SK-N-SH (cell line): ENCODE results near the gene SLC22A6. TPM values are rescaled to one million over a fixed set of nuclear protein-coding genes. Genes with fewer than 3 reads are reported as not detected.

Experiments used
- CTCF ChIA-PET: fragments of 300-600, 350-600 bp; formaldehyde crosslinking; extraction: SDS; loops from one replicate; lab custom pipeline; 2021; lab: Yijun Ruan, JAX
- POLR2A ChIA-PET: fragments of 350-600 bp; sonication (Branson Sonifier 250); formaldehyde crosslinking; extraction: SDS; loops from one replicate; lab custom pipeline; 2020; ENCODE audit warnings: antibody characterized with exemption, inconsistent platforms; lab: Yijun Ruan, JAX
- DNase-seq: peaks from one replicate; pipeline ENCODE4 v3.0.0; 2012
- H2AFZ ChIP-seq: fragments of 200-600 bp; sonication (generic); 2 replicates; pipeline ENCODE4 v1.8.1; 2016; ENCODE audit warnings: antibody characterized with exemption, mild to moderate bottlenecking, low read depth
- H3F3A ChIP-seq: fragments of 200-600 bp; sonication (generic); replicated peaks from 2 replicates; pipeline ENCODE3; 2016; ENCODE audit warnings: antibody characterized with exemption, mild to moderate bottlenecking; ENCODE audit not compliant: insufficient read depth
- H3K27ac ChIP-seq, 2 experiments: fragments of 200-500 bp in 1 of 2; fragments of 200-600 bp in 1 of 2; sonication (Bioruptor generic) in 1 of 2; sonication (generic), shearing (Covaris generic) in 1 of 2; 2 replicates each; pipeline versions ENCODE4 v1.5.1 to v1.6.1; 2014 to 2016; ENCODE audit warnings: low read depth in 2 of 2, inconsistent platforms in 1 of 2, low read length in 1 of 2, mild to moderate bottlenecking in 1 of 2, mixed read lengths in 1 of 2
- H3K27me3 ChIP-seq: fragments of 200-600 bp; sonication (generic), shearing (Covaris generic); 2 replicates; pipeline ENCODE4 v1.6.1; 2016; ENCODE audit warnings: mixed run types; ENCODE audit not compliant: insufficient read depth
- H3K36me3 ChIP-seq, 2 experiments: fragments of 200-500 bp in 1 of 2; fragments of 200-600 bp in 1 of 2; sonication (Bioruptor generic) in 1 of 2; sonication (generic) in 1 of 2; replicated peaks in 1 of 2; 2 replicates each; pipeline versions ENCODE3 to v1.5.1; 2014 to 2016; ENCODE audit warnings: low read length in 1 of 2, mild to moderate bottlenecking in 1 of 2; ENCODE audit not compliant: insufficient read depth in 2 of 2, control insufficient read depth in 1 of 2
- H3K4me1 ChIP-seq, 2 experiments: fragments of 200-500 bp in 1 of 2; fragments of 200-600 bp in 1 of 2; sonication (Bioruptor generic) in 1 of 2; sonication (generic), shearing (Covaris generic) in 1 of 2; 2 replicates each; pipeline versions ENCODE4 v1.5.1 to v1.6.1; 2014 to 2016; ENCODE audit warnings: low read depth in 1 of 2, low read length in 1 of 2, mixed run types in 1 of 2; ENCODE audit not compliant: insufficient read depth in 2 of 2, control insufficient read depth in 1 of 2
- H3K4me2 ChIP-seq: fragments of 200-600 bp; sonication (generic), shearing (Covaris generic); 2 replicates; pipeline ENCODE4 v1.6.1; 2017; ENCODE audit warnings: mixed run types
- H3K4me3 ChIP-seq, 2 experiments: fragments of 200-500 bp in 1 of 2; fragments of 200-600 bp in 1 of 2; sonication (Bioruptor generic) in 1 of 2; sonication (generic), shearing (Covaris generic) in 1 of 2; 2 replicates each; pipeline versions ENCODE4 v1.5.1 to v1.8.1; 2014 to 2016; ENCODE audit warnings: low read depth in 2 of 2, inconsistent platforms in 1 of 2, low read length in 1 of 2, mild to moderate bottlenecking in 1 of 2, mixed read lengths in 1 of 2, moderate library complexity in 1 of 2
- H3K79me2 ChIP-seq: fragments of 200-600 bp; sonication (generic); 2 replicates; pipeline ENCODE4 v1.8.1; 2017; ENCODE audit warnings: mild to moderate bottlenecking; ENCODE audit not compliant: insufficient read depth
- H3K9ac ChIP-seq: fragments of 200-600 bp; sonication (generic); 2 replicates; pipeline ENCODE4 v1.6.1; 2017; ENCODE audit warnings: mixed run types
- H3K9me2 ChIP-seq: fragments of 200-600 bp; sonication (generic); 2 replicates; pipeline ENCODE4 v1.6.1; 2017; ENCODE audit warnings: mixed run types
- H3K9me3 ChIP-seq: fragments of 200-600 bp; sonication (generic); 2 replicates; pipeline ENCODE4 v1.6.1; 2017; ENCODE audit warnings: mixed run types, mild to moderate bottlenecking, moderate library complexity
- H4K20me1 ChIP-seq: fragments of 200-600 bp; sonication (generic); 2 replicates; pipeline ENCODE4 v1.6.1; 2017; ENCODE audit warnings: mild to moderate bottlenecking, mixed run types; ENCODE audit not compliant: insufficient read depth
- CHD2 ChIP-seq: fragments of 150-350 bp; IDR thresholded peaks from 2 replicates; pipeline ENCODE4 v1.6.1; 2018; ENCODE audit warnings: low read length; ENCODE audit not compliant: partially characterized antibody
- ELF1 ChIP-seq: IDR thresholded peaks from 2 replicates; pipeline ENCODE4 v1.4.0; 2012
- GATA2 ChIP-seq: sonication (generic); formaldehyde crosslinking; IDR thresholded peaks from 2 replicates; pipeline ENCODE4 v1.5.0; 2020; ENCODE audit warnings: mild to moderate bottlenecking, missing genetic modification reagents
- MAX ChIP-seq: IDR thresholded peaks from 2 replicates; pipeline ENCODE4 v1.4.0; 2012; ENCODE audit warnings: low read depth
- MXI1 ChIP-seq: IDR thresholded peaks from 2 replicates; pipeline ENCODE4 v1.6.1; 2012; ENCODE audit warnings: mild to moderate bottlenecking, low read depth, low read length, improper control_type of control experiment
- NFIC ChIP-seq: IDR thresholded peaks from 2 replicates; pipeline ENCODE4 v1.4.0; 2012; ENCODE audit warnings: borderline replicate concordance
- RCOR1 ChIP-seq: fragments of 150-350 bp; IDR thresholded peaks from 2 replicates; pipeline ENCODE4 v1.6.1; 2017; ENCODE audit warnings: antibody characterized with exemption, low read length
- RFX5 ChIP-seq: IDR thresholded peaks from 2 replicates; pipeline ENCODE4 v1.6.1; 2012; ENCODE audit warnings: mild to moderate bottlenecking, improper control_type of control experiment, low read length
- SMC3 ChIP-seq: IDR thresholded peaks from 2 replicates; pipeline ENCODE4 v1.6.1; 2012; ENCODE audit warnings: low read depth, low read length, improper control_type of control experiment
- USF1 ChIP-seq: IDR thresholded peaks from 2 replicates; pipeline ENCODE4 v1.4.0; 2012; ENCODE audit warnings: low read depth, borderline replicate concordance
- USF2 ChIP-seq: fragments of 150-350 bp; IDR thresholded peaks from 2 replicates; pipeline ENCODE4 v1.6.1; 2017; ENCODE audit warnings: antibody characterized with exemption, low read length, low read depth, borderline replicate concordance
- WGBS: methylation state at CpG from one replicate; pipeline ENCODE4 v1.1.6; 2017; ENCODE audit warnings: low lambda C conversion rate; 5-methylcytosine and 5-hydroxymethylcytosine counted together
- polyA plus RNA-seq, 3 experiments: library from polyadenylated mRNA; depleted of rRNA; stranded (reverse); fragments of >200 nt; gene quantifications; 2 replicates each; pipeline ENCODE4 v1.2.3, GENCODE V29; 2012

The SLC22A6 gene
- polyA plus RNA-seq, 1 of the 3 experiments (the other 2 are of a cell fraction): not detected

GRCh38 chr11:62957147-62957546 is 27.6 kb downstream of the SLC22A6 start:
- Histone ChIP-seq H2AFZ (no peak overlapping the region), H3K9me3 (no peaks in the 10 kb centered on the region), H3K4me3 (no peak overlapping the region), H3K36me3 (no peaks in the 10 kb centered on the region), H3K79me2 (no peaks in the 10 kb centered on the region), H3K4me2 (no peak overlapping the region), H4K20me1 (no peaks in the 10 kb centered on the region), H3K27ac (no peak overlapping the region), H3F3A (no peaks in the 10 kb centered on the region), H3K9ac (no peak overlapping the region), H3K27me3 (no peaks in the 10 kb centered on the region), H3K4me1 (no peaks in the 10 kb centered on the region; a peak in 1 of 4 replicates), H3K9me2 (no peaks in the 10 kb centered on the region)
- DNase-seq: no peak
- no peak for TF ChIP-seq USF2
- TF ChIP-seq RCOR1: no peak
- no peak for TF ChIP-seq GATA2 (CRISPR knock-in tag)
- no peak for TF ChIP-seq SMC3
- no peak for TF ChIP-seq MAX
- no peak for TF ChIP-seq RFX5
- no peak for TF ChIP-seq NFIC
- no peak for TF ChIP-seq CHD2
- no peak for TF ChIP-seq ELF1
- WGBS: 33% methylated on average over 2 of the region's 2 CpGs
- CTCF ChIA-PET: interaction anchor here (1.2 kb wide), 1 partner anchor 17 kb away, joined by 4 read pairs; no protein-coding TSS in a partner anchor
- POLR2A ChIA-PET: no interaction called here

- WGBS: 41% methylated on average over 5 of the region's 5 CpGs
- Histone ChIP-seq H3K4me3 (no peak overlapping the region), H3K27ac (no peak overlapping the region), H3F3A (no peaks in the 10 kb centered on the region), H4K20me1 (no peaks in the 10 kb centered on the region), H3K27me3 (no peaks in the 10 kb centered on the region), H3K9me3 (no peaks in the 10 kb centered on the region), H3K4me2 (no peak overlapping the region), H3K4me1 (no peaks in the 10 kb centered on the region; a peak in 1 of 4 replicates), H3K79me2 (no peaks in the 10 kb centered on the region), H3K9me2 (no peaks in the 10 kb centered on the region), H2AFZ (no peak overlapping the region), H3K9ac (no peak overlapping the region), H3K36me3 (no peaks in the 10 kb centered on the region)
- no peak for DNase-seq
- POLR2A ChIA-PET: no interaction called here
- CTCF ChIA-PET: interaction anchor here (1.2 to 1.3 kb wide), 2 partner anchors 21 to 69 kb away, joined by 4 read pairs; no protein-coding TSS in a partner anchor
- no peak for TF ChIP-seq USF2
- no peak for TF ChIP-seq MXI1
- peak; percentile 23; the same call in 1 of the 2 replicates for TF ChIP-seq USF1
- TF ChIP-seq NFIC: no peak
Measured at GRCh38 chr11:62954478-62954877, 30.3 kb downstream of the SLC22A6 start.
